Uterus (tissue), 4 donors: ENCODE data around the gene LRRC1. TPM values are rescaled to one million over a fixed set of nuclear protein-coding genes. Genes with fewer than 3 reads are reported as not detected.

Experiments used
- DNase-seq, 2 donors: peaks; one replicate each; pipeline ENCODE4 v3.0.0-alpha.2; 2019 to 2020
- H3K27ac ChIP-seq, 2 donors: fragments of 200-600 bp; sonication (generic); 1 replicate in 1 of 2; 2 replicates in 1 of 2; pipeline ENCODE4 v1.5.1; 2016 to 2018
- H3K27me3 ChIP-seq, 2 donors: fragments of 200-600 bp; sonication (generic); one replicate each; pipeline ENCODE4 v1.5.1; 2018 to 2019; ENCODE audit warnings: control low read depth in 1 of 2
- H3K36me3 ChIP-seq, 2 donors: fragments of 200-600 bp; sonication (generic); one replicate each; pipeline ENCODE4 v1.5.1; 2019; ENCODE audit warnings: control low read depth in 1 of 2
- H3K4me1 ChIP-seq, 2 donors: fragments of 200-600 bp; sonication (generic); one replicate each; pipeline ENCODE4 v1.5.1; 2018 to 2019; ENCODE audit warnings: control low read depth in 1 of 2
- H3K4me3 ChIP-seq, 2 donors: fragments of 200-600 bp; sonication (generic); 1 replicate in 1 of 2; 2 replicates in 1 of 2; pipeline ENCODE4 v1.5.1; 2018 to 2019; ENCODE audit warnings: mild to moderate bottlenecking in 1 of 2
- H3K9me3 ChIP-seq, 2 donors: fragments of 200-600 bp; sonication (generic); one replicate each; pipeline ENCODE4 v1.5.1; 2019; ENCODE audit warnings: control low read depth in 1 of 2
- POLR2A ChIP-seq, 2 donors: fragments of 450-650 bp; IDR thresholded peaks; one replicate each; pipeline ENCODE4 v1.6.1; 2016; ENCODE audit warnings: antibody characterized with exemption in 2 of 2, mild to moderate bottlenecking in 1 of 2, moderate library complexity in 1 of 2
- intact Hi-C: fragments of 100-400 bp; cut with DNase I; formaldehyde crosslinking; loops from one replicate; pipeline ENCODE4 v1.15.1; 2023; ENCODE audit warnings: low total_unique reads
- total RNA-seq, 4 donors: library from RNA; depleted of rRNA in 3 of 4; stranded (reverse); fragments of >200 nt in 3 of 4; gene quantifications; one replicate each; pipeline versions ENCODE4 v1.1.0 to v1.2.4, GENCODE V29; 2014 to 2023
- TF ChIP-seq, protein P1 (sequence below), 4 experiments: fragments of 200-600 bp in 2 of 4; fragments of 450-650 bp in 2 of 4; sonication (generic) in 2 of 4; IDR thresholded peaks; one replicate each; pipeline ENCODE4 v1.5.1; 2016 to 2019; ENCODE audit warnings: antibody characterized with exemption in 4 of 4, mild to moderate bottlenecking in 2 of 4, moderate library complexity in 1 of 4
- donor health status: DM: yes; HTN: yes; CAD: no.

LRRC1 gene
- total RNA-seq, 4 donors from 2014 or later = 4.4 to 39.7 (median 17.7) TPM

- intact Hi-C loops = no loop called here
Observed at GRCh38 chr6:53808302-53808881, 13.6 kb downstream of the LRRC1 start.

GRCh38 chr6:53809691-53810090 lies 14.9 kb downstream of the LRRC1 start:
- H3K4me3 ChIP-seq = no peak overlapping the region
- no peaks in the 10 kb centered on the region for H3K27me3 ChIP-seq
- intact Hi-C loops = no loop called here
- TF ChIP-seq, protein P1, sequence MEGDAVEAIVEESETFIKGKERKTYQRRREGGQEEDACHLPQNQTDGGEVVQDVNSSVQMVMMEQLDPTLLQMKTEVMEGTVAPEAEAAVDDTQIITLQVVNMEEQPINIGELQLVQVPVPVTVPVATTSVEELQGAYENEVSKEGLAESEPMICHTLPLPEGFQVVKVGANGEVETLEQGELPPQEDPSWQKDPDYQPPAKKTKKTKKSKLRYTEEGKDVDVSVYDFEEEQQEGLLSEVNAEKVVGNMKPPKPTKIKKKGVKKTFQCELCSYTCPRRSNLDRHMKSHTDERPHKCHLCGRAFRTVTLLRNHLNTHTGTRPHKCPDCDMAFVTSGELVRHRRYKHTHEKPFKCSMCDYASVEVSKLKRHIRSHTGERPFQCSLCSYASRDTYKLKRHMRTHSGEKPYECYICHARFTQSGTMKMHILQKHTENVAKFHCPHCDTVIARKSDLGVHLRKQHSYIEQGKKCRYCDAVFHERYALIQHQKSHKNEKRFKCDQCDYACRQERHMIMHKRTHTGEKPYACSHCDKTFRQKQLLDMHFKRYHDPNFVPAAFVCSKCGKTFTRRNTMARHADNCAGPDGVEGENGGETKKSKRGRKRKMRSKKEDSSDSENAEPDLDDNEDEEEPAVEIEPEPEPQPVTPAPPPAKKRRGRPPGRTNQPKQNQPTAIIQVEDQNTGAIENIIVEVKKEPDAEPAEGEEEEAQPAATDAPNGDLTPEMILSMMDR (IDR thresholded peaks at IDR 0.05) = no peak
- no peak for TF ChIP-seq POLR2A (IDR thresholded peaks at IDR 0.05)
- H3K36me3 ChIP-seq = no peaks in the 10 kb centered on the region
- H3K27ac ChIP-seq = no peak overlapping the region
- no peaks in the 10 kb centered on the region for H3K4me1 ChIP-seq
- H3K9me3 ChIP-seq = no peaks in the 10 kb centered on the region
- DNase-seq = no peak

More at GRCh38 chr6:53808302-53808881, 13.6 kb downstream of the LRRC1 start:
- H3K36me3 ChIP-seq = no peaks in the 10 kb centered on the region
- TF ChIP-seq, protein P1 (IDR thresholded peaks at IDR 0.05) = no peak
- no peaks in the 10 kb centered on the region for H3K4me1 ChIP-seq
- no peaks in the 10 kb centered on the region for H3K9me3 ChIP-seq
- DNase-seq = no peak
- H3K4me3 ChIP-seq = no peak overlapping the region
- H3K27me3 ChIP-seq = no peaks in the 10 kb centered on the region
- H3K27ac ChIP-seq = no peak overlapping the region

DNA sequence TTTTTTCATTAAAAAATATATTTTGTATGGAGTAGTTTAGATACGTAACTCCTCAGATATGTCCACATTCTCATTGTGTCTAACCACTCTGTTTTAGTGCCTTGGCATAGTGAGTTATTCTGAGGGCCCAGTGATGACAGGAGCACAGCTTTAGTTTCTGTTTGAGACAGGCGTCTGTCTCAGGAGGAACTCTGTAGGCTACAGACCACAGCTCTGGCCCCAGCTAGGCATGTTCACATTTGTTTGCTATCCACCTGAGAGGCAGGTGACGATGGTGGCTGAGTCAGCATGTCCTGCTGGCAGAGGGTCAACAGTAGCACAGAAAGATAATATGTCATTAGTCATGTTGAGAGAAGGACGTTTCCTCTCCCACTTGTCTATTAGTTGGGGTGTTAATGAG lies 16.3 kb downstream of the LRRC1 start:
- H3K27ac ChIP-seq = no peak overlapping the region
- no peaks in the 10 kb centered on the region for H3K4me1 ChIP-seq
- TF ChIP-seq, protein P1 (IDR thresholded peaks at IDR 0.05) = no peak
- no peak for TF ChIP-seq POLR2A (IDR thresholded peaks at IDR 0.05)
- no peaks in the 10 kb centered on the region for H3K27me3 ChIP-seq
- H3K36me3 ChIP-seq = no peaks in the 10 kb centered on the region
- no peak overlapping the region for H3K4me3 ChIP-seq
- H3K9me3 ChIP-seq = no peaks in the 10 kb centered on the region
- intact Hi-C loops = no loop called here
- DNase-seq = no peak

GRCh38 chr6:53811746-53812145 lies 16.9 kb downstream of the LRRC1 start:
- no peaks in the 10 kb centered on the region for H3K27me3 ChIP-seq
- no peak overlapping the region for H3K27ac ChIP-seq
- no peak for DNase-seq
- intact Hi-C loops = no loop called here
- no peaks in the 10 kb centered on the region for H3K9me3 ChIP-seq
- no peaks in the 10 kb centered on the region for H3K4me1 ChIP-seq
- TF ChIP-seq POLR2A (IDR thresholded peaks at IDR 0.05) = no peak
- TF ChIP-seq, protein P1 (IDR thresholded peaks at IDR 0.05) = no peak
- no peak overlapping the region for H3K4me3 ChIP-seq
- H3K36me3 ChIP-seq = no peaks in the 10 kb centered on the region

DNA sequence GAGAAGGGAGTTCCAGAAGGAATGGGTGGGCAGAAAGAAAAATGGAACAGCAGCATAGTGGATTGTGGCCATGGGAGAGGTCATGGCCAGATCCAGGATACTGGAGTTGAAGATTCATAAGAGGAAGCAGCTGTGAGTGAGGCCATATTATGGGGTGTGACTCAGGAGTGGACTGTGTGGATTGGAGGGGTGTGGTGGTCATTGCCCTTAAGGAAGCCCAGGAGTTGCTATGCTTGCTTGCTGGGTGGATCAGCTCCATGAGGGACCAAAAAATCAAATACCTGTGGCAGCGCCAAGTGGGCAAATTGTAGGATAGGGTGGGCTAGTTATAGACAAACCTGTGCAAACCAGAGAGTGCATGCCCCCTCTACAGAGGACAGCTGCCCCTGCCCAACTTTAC lies 18.3 kb downstream of the LRRC1 start:
- Histone ChIP-seq H3K4me3 (no peak overlapping the region), H3K27ac (no peak overlapping the region), H3K27me3 (no peaks in the 10 kb centered on the region), H3K4me1 (no peaks in the 10 kb centered on the region), H3K36me3 (no peaks in the 10 kb centered on the region), H3K9me3 (no peaks in the 10 kb centered on the region)
- no peak for DNase-seq
- TF ChIP-seq, protein P1 (IDR thresholded peaks at IDR 0.05) = no peak
- TF ChIP-seq POLR2A (IDR thresholded peaks at IDR 0.05) = no peak
- intact Hi-C loops = no loop called here
